K562 (cell line): ENCODE data around the gene ATP5MG. TPM values are rescaled to one million over a fixed set of nuclear protein-coding genes. Genes with fewer than 3 reads are reported as not detected.
A peak's percentile ranks its signal among the peaks of the same experiment; 100 is the strongest.

ENCODE experiments used
- USF1 ChIP-seq: sonication (generic); formaldehyde crosslinking; IDR thresholded peaks from 2 replicates; pipeline ENCODE4 v1.9.0; 2022; ENCODE audit warnings: mild to moderate bottlenecking, missing genetic modification reagents
- ZC3H4 ChIP-seq: sonication (generic); formaldehyde crosslinking; IDR thresholded peaks from 2 replicates; pipeline ENCODE4 v1.9.0; 2021; ENCODE audit warnings: missing genetic modification reagents, borderline replicate concordance
- ZFP36 ChIP-seq: fragments of 150-350 bp; IDR thresholded peaks from 2 replicates; pipeline ENCODE4 v1.6.1; 2018; ENCODE audit warnings: low read length, low read depth; ENCODE audit not compliant: partially characterized antibody
- ZNF232 ChIP-seq: sonication (generic); formaldehyde crosslinking; IDR thresholded peaks from 2 replicates; pipeline ENCODE4 v1.8.0; 2022; ENCODE audit warnings: mild to moderate bottlenecking, missing genetic modification reagents
- ZNF407 ChIP-seq: fragments of 450-650 bp; IDR thresholded peaks from 2 replicates; pipeline ENCODE4 v1.6.1; 2016; ENCODE audit warnings: low read depth
- polyA plus RNA-seq, 8 experiments: library from polyadenylated mRNA; depleted of rRNA in 4 of 8; stranded (reverse) in 5 of 8; unstranded in 3 of 8; fragments of >200 nt; fragmentation: Nextera tagmentation in 2 of 8; fragmentation: Illumina TruSeq in 1 of 8; extraction: Ambion mirVana in 2 of 8; extraction: Trizol in 1 of 8; gene quantifications; 2 replicates each; pipeline versions ENCODE4 v1.2.1 to v1.2.3, GENCODE V29; 2011 to 2014; ENCODE audit warnings: inconsistent platforms in 1 of 8, missing spikeins in 1 of 8
- total RNA-seq, 7 experiments: library from RNA; depleted of rRNA in 6 of 7; stranded (reverse); fragments of >200 nt in 6 of 7; fragmentation: Illumina TruSeq in 2 of 7; extraction: Trizol in 2 of 7; gene quantifications; 2 replicates each; pipeline versions ENCODE4 v1.2.1 to v1.2.3, GENCODE V29; 2011 to 2021; ENCODE audit warnings: low replicate concordance in 1 of 7

ATP5MG gene
- total and polyA plus RNA-seq, 9 of the 15 experiments (the other 6 are each of a cell fraction or from before 2014, with no cell fraction given), result 301 to 2,138 (median 434) TPM

DNA sequence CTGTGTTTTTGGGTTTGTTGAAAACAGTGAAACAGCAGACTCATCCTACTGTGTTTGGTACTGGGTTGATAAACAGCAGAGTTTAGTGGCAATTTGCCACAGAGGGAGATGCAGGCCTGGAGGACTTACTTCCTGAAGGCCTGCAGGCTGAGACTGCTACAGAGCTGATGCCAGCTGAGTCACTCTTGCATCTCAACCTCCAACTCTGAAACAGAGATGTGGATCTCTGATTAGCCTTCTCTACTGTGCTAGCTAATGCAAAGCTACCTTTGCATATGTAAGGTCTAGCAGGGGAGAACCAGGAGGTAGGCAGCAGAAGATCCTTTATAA is 14.3 kb downstream of the ATP5MG start (continued):
- TF ChIP-seq USF1 (CRISPR knock-in tag) (no peak), ZNF407 (no peak), ZC3H4 (no peak), ZNF232 (CRISPR knock-in tag) (no peak), ZFP36 (peak; percentile 82)
- TF ChIP-seq, all 486 proteins: peak for 154
